ENCODE data around the gene FAM222A. TPM values are rescaled to one million over a fixed set of nuclear protein-coding genes. Genes with fewer than 3 reads are reported as not detected.

Gene FAM222A
- total RNA-seq, 1 donor from 2014 or later: 2.4 TPM

GRCh38 chr12:109758426-109759420 lies 45.1 kb downstream of the FAM222A start:
- DNase-seq: peak; percentile 26

DNA sequence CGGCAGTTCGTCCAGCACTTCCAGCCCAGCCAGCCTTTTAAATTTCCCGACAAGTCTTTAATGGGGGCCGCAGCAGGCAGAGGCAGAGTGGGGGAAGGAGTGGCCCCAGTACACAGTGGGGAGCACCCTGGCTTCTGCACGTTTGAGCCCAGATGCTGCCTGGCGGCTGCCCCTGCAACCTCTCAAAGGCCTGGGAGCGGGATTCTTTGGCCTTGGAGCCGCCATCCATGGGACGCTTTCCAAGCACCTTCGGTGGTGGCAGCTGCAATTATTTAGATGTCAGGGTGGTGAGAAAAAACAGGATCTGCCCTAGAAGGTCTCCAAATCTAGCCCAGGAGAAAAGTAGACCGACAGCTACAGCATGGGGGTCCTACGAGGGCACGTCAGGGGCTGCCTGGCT lies 46.0 kb downstream of the FAM222A start:
- Histone ChIP-seq H3K36me3 (no peaks in the 10 kb centered on the region), H3K9me3 (peaks cover 22% of the 10 kb centered on the region), H3K27ac (no peak overlapping the region), H3K4me1 (peaks cover 14% of the 10 kb centered on the region), H3K27me3 (ENCODE audit: low read depth) (no peaks in the 10 kb centered on the region), H3K4me3 (no peak overlapping the region)
- TF ChIP-seq, protein P1, sequence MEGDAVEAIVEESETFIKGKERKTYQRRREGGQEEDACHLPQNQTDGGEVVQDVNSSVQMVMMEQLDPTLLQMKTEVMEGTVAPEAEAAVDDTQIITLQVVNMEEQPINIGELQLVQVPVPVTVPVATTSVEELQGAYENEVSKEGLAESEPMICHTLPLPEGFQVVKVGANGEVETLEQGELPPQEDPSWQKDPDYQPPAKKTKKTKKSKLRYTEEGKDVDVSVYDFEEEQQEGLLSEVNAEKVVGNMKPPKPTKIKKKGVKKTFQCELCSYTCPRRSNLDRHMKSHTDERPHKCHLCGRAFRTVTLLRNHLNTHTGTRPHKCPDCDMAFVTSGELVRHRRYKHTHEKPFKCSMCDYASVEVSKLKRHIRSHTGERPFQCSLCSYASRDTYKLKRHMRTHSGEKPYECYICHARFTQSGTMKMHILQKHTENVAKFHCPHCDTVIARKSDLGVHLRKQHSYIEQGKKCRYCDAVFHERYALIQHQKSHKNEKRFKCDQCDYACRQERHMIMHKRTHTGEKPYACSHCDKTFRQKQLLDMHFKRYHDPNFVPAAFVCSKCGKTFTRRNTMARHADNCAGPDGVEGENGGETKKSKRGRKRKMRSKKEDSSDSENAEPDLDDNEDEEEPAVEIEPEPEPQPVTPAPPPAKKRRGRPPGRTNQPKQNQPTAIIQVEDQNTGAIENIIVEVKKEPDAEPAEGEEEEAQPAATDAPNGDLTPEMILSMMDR (IDR thresholded peaks at IDR 0.05): no peak
- peak; percentile 25 for DNase-seq
- intact Hi-C loops (cut with DNase I): no loop called here
- ATAC-seq: no peak

More at GRCh38 chr12:109758426-109759420, 45.1 kb downstream of the FAM222A start:
- Histone ChIP-seq H3K4me1 (peaks cover 14% of the 10 kb centered on the region), H3K36me3 (no peaks in the 10 kb centered on the region), H3K27ac (no peak overlapping the region), H3K9me3 (peaks cover 22% of the 10 kb centered on the region), H3K27me3 (ENCODE audit: low read depth) (no peaks in the 10 kb centered on the region), H3K4me3 (no peak overlapping the region)
- ATAC-seq: no peak
- intact Hi-C loops (cut with DNase I): no loop called here
- TF ChIP-seq, protein P1 (IDR thresholded peaks at IDR 0.05): no peak

GRCh38 chr12:109760031-109760929 lies 46.7 kb downstream of the FAM222A start:
- Histone ChIP-seq H3K27me3 (ENCODE audit: low read depth) (no peaks in the 10 kb centered on the region), H3K36me3 (no peaks in the 10 kb centered on the region), H3K9me3 (peaks cover 22% of the 10 kb centered on the region), H3K27ac (no peak overlapping the region), H3K4me1 (peaks cover 14% of the 10 kb centered on the region), H3K4me3 (no peak overlapping the region)
- peak; percentile 75 to 87 for ATAC-seq
- intact Hi-C loops (cut with DNase I): no loop called here
- TF ChIP-seq, protein P1 (IDR thresholded peaks at IDR 0.05): no peak
- DNase-seq: peak; percentile 86

DNA sequence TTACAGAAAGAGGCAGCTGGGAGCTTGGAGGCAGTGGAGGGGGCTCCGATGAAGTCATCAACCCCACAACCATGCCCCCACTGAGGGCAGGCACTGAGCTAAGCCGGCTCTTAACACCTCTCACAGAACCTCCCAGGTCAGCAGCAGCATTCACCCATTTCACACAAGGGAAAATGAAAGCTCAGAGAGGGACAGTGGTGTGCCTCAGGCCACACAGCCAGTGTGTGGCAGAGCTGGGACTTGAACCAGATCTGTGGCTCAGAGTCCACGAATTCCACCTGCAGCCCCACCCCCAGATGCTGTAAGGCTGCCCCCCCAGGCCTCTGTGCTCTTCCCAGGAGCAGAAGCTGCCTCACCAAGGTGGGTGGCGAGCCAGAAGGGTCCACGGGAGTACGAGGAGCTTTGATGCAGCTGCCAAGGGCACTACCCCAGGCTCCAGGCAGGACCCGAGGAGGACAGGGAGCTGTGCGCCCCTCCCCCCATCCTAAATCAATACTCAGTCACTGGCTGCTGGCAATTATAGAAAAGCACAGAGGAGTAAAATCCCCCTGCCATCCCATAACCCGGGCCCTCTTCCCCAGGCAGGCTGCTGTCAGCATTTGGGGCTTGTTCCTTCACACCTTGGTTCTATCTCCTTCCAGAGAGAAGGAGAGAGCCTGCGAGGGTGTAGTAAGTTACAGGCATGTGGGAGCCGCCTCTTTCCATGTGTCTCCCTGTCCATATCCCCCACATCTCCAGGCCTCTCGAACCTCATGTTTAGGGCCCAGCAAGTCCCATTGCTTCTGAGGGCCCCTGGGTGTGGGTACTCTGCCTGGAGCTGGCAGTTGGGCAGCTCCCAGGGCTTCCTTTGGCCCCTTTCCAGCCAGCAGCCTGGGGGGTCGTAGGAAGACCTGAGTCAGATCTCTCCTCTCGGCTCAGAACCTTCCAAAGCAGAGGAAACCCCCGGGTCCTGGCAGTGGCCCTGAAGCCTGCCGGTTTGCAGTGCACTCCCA lies 47.6 kb downstream of the FAM222A start:
- TF ChIP-seq, protein P1 (IDR thresholded peaks at IDR 0.05): no peak
- Histone ChIP-seq H3K4me3 (no peak overlapping the region), H3K27me3 (ENCODE audit: low read depth) (no peaks in the 10 kb centered on the region), H3K9me3 (peaks cover 15% of the 10 kb centered on the region), H3K4me1 (peaks cover 14% of the 10 kb centered on the region), H3K36me3 (no peaks in the 10 kb centered on the region), H3K27ac (no peak overlapping the region)
- peak; percentile 36 for DNase-seq
- intact Hi-C loops (cut with DNase I): no loop called here
- no peak for ATAC-seq
